Right renal pelvis (tissue), 4 donors: Measurements from ENCODE around the gene ATG3. TPM values are rescaled to one million over a fixed set of nuclear protein-coding genes. Genes with fewer than 3 reads are reported as not detected.
"Not testable (repeated sequence)": the region's sequence is repeated elsewhere in the genome, so short reads cannot be mapped to it uniquely, and the experiment has no call there.

Experiments used
- DNase-seq, 4 donors: peaks; one replicate each; pipeline ENCODE4 v3.0.0-alpha.2; 2013; ENCODE audit warnings: low read depth in 4 of 4, low spot score in 3 of 4, missing footprints in 1 of 4
- polyA plus RNA-seq, 4 donors: library from polyadenylated mRNA; unstranded; fragments of 120-200 nt; gene quantifications; one replicate each; pipeline ENCODE4 v1.2.1, GENCODE V29; 2013; ENCODE audit not compliant: insufficient read length in 4 of 4

The ATG3 gene
- polyA plus RNA-seq, 4 donors, result 44.2 to 54.2 (median 50.1) TPM

DNA sequence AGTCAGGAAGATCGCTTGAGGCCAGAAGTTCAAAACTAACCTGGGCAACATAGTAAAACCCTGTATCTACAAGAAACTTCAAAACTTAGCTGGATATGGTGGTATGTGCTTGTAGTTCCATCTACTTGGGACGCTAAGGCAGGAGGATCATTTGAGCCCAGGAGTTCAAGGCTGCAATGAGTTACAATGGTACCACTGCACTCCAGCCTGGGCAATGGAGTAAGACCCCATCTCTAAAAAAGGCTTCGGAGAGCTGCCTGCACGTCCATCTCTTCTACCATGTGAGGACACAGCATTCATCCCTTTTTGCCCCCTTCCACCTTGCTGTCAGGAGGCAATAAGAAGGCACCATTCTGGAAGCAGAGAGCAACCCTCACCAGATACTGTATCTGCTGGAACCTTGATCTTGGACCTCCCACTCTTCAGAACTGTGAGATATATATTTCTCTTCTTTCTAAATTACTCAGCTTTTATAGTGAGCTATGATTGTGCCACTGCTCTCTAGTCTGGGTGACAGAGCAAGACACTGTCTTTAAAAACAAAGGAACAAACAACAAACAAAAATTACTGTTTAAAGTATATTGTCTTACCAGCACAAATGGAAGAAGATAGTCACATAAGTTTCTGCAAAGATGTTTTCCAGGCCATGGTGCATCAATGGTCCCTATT lies 58.3 kb downstream of the ATG3 start:
- DNase-seq, result no peak

GRCh38 chr3:112500621-112501020 lies 61.1 kb downstream of the ATG3 start:
- no peak for DNase-seq

- no peak for DNase-seq
Measured at GRCh38 chr3:112498914-112499711, 62.6 kb downstream of the ATG3 start, which contains the start of gene BTLA. TSS of gene BTLA (minus strand) at chr3:112499472. CDS start at chr3:112499358, 114 bp downstream.

GRCh38 chr3:112497897-112498548 lies 63.7 kb downstream of the ATG3 start:
- no peak for DNase-seq

GRCh38 chr3:112496366-112497067 lies 65.2 kb downstream of the ATG3 start:
- no peak for DNase-seq

DNA sequence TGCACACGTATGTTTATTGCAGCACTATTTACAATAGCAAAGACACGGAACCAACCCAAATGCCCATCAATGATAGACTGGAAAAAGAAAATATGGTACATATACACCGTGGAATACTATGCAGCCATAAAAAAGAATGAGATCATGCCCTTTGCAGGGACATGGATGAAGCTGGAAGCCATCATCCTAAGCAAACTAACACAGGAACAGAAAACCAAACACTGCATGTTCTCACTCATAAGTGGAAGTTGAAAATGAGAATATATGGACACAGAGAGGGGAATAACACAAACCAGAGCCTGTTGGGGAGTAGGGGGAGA lies 67.4 kb downstream of the ATG3 start:
- DNase-seq, result not testable (repeated sequence)

- no peak for DNase-seq
Measured at GRCh38 chr3:112492124-112492523, 69.6 kb downstream of the ATG3 start.

- no peak for DNase-seq
Measured at GRCh38 chr3:112491373-112491772, 70.4 kb downstream of the ATG3 start.

- DNase-seq, result no peak
Measured at GRCh38 chr3:112489674-112490479, 71.9 kb downstream of the ATG3 start.

- no peak for DNase-seq
Measured at GRCh38 chr3:112486811-112487505, 74.8 kb downstream of the ATG3 start.

- DNase-seq, result no peak
Measured at GRCh38 chr3:112484352-112484751, 77.4 kb downstream of the ATG3 start.

DNA sequence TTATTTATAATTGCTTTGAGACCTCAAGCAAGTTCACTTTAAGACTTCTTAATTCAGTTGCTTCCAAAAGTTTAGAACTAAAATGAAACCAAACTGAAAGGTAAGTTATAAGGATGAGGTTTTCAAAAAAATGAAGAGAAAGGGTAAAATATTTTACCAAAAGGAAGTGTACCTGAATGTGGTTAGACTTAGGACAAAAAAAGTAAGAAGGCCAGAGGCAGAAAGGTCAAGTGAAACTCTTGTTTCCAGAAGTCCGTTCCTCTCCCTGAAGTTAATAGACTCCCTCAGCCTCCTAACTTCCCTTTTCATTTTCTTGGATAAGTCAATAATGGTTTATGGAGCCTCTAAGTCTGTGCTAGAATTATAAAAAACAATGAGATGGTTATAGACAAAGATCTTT lies 79.1 kb downstream of the ATG3 start:
- DNase-seq, result no peak

Other genes starting within 250 kb of the ATG3 start
- gene CD200, start 228.8 kb downstream of the ATG3 start, polyA plus RNA-seq, result 10 to 100 TPM; 37.5 to 43.0 (median 41.2) TPM
- gene BTLA, start 62.5 kb downstream of the ATG3 start, polyA plus RNA-seq, result under 1 TPM; 0.25 to 0.73 (median 0.37) TPM
- 10 to 100 TPM; 67.3 to 88.2 (median 79.1) TPM for gene SLC35A5, start 83 bp upstream of the ATG3 start, polyA plus RNA-seq
- gene CCDC80, start 79.2 kb upstream of the ATG3 start, polyA plus RNA-seq, result 100 to 1,000 TPM in 2 of 4 donors, 10 to 100 TPM in 2; 84.8 to 112 (median 99.0) TPM